Measurements from ENCODE around the gene PCSK2.

- TF ChIP-seq YY1 (IDR thresholded peaks at IDR 0.05) (no peak), EGR1 (IDR thresholded peaks at IDR 0.05; ENCODE audit: low read depth in 2 of 2) (no peak), CTCF (IDR thresholded peaks at IDR 0.05; ENCODE audit: low read depth, low read length, missing input control) (no peak), TAF1 (conservative IDR thresholded peaks at IDR 0.05) (no peak), MAX (IDR thresholded peaks at IDR 0.05) (no peak), HNF4A (conservative IDR thresholded peaks at IDR 0.05) (no peak), SP1 (IDR thresholded peaks at IDR 0.05) (no peak), RAD21 (IDR thresholded peaks at IDR 0.05) (no peak), ZBTB33 (IDR thresholded peaks at IDR 0.05) (no peak), NR2F2 (IDR thresholded peaks at IDR 0.05) (no peak), JUND (IDR thresholded peaks at IDR 0.05) (no peak)
- TF ChIP-seq, protein P1, sequence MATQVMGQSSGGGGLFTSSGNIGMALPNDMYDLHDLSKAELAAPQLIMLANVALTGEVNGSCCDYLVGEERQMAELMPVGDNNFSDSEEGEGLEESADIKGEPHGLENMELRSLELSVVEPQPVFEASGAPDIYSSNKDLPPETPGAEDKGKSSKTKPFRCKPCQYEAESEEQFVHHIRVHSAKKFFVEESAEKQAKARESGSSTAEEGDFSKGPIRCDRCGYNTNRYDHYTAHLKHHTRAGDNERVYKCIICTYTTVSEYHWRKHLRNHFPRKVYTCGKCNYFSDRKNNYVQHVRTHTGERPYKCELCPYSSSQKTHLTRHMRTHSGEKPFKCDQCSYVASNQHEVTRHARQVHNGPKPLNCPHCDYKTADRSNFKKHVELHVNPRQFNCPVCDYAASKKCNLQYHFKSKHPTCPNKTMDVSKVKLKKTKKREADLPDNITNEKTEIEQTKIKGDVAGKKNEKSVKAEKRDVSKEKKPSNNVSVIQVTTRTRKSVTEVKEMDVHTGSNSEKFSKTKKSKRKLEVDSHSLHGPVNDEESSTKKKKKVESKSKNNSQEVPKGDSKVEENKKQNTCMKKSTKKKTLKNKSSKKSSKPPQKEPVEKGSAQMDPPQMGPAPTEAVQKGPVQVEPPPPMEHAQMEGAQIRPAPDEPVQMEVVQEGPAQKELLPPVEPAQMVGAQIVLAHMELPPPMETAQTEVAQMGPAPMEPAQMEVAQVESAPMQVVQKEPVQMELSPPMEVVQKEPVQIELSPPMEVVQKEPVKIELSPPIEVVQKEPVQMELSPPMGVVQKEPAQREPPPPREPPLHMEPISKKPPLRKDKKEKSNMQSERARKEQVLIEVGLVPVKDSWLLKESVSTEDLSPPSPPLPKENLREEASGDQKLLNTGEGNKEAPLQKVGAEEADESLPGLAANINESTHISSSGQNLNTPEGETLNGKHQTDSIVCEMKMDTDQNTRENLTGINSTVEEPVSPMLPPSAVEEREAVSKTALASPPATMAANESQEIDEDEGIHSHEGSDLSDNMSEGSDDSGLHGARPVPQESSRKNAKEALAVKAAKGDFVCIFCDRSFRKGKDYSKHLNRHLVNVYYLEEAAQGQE (IDR thresholded peaks at IDR 0.05) = no peak
- TF ChIP-seq, protein P2, sequence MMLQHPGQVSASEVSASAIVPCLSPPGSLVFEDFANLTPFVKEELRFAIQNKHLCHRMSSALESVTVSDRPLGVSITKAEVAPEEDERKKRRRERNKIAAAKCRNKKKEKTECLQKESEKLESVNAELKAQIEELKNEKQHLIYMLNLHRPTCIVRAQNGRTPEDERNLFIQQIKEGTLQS (IDR thresholded peaks at IDR 0.05) = no peak
These were observed 293.7 kb downstream of the PCSK2 start for GRCh38 chr20:17520583-17520982.

Data from liver (tissue), 3 donors.